NCI-H1436 treated with DMSO at 0.1 percent for 48 hours (cell line): ENCODE data around the gene GNS.
"Not testable (repeated sequence)": the region's sequence is repeated elsewhere in the genome, so short reads cannot be mapped to it uniquely, and the experiment has no call there.

Source experiments
- DNase-seq: peaks from one replicate; lab custom pipeline; 2025; lab: John Stamatoyannopoulos, UW

The GNS gene

DNA sequence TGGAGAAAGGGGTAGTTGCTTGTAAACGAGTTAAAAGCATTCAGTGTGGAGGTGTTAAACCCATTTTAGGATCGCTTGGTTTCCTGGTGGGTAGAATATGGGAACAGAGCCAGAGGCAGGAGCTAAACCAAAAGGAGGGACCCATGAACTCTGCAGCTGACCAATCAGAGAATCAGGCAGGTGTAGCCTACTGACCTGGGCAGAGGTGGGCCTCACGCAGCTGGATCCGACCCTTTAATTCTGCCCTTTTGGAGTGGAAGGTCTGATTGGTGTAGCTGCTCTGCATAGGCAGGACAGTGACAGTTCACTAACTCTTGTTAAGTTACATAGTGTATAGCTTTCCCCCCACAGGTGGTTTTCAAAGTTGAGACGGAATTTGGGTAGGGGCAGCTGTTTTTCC is 63.7 kb downstream of the GNS start:
- no peak for DNase-seq

DNA sequence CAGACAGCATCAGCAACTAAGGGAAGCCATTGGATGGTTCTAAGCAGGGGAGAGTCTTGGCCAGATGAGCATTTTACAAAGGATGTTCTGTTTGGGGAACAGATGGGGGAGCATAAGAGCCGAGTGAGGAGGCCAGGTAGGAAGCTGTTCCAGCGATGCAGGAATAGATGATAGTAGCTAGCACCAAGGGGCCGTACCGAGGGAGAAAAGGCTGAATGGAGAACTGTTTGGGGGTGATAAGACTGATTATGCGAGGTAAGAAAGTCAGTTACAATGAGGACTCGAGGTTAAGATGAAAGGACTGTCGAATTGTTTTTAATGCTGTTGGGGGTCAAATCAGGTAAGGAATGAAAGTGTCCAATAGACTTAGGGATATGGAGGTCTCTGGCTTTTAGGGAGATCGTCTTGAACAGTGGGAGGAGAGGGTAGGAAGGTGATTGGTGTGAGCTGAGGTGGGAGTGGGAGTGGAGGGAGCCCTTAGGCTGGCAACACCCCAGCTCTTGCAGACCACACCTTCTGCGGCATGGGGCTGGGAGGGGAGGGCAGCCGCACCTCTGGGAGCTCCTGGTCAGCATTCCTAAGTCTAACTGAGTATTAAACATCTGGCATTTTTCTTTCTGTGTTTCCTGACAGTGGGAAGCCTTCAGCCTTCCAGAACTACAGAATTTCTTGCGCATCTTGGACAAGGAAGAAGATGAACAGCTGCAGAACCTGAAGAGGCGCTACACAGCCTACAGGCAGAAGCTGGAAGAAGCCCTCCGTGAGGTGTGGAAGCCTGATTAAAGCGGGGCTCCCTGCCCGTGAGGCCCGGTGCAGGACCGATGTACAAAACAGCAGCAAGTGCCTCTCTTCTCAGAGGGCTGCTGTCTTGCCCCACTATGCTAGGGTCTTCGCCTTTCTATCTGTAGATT is 64.8 kb downstream of the GNS start:
- no peak for DNase-seq

- DNase-seq, result no peak
Observed at GRCh38 chr12:64691795-64692583, 67.2 kb downstream of the GNS start.

DNA sequence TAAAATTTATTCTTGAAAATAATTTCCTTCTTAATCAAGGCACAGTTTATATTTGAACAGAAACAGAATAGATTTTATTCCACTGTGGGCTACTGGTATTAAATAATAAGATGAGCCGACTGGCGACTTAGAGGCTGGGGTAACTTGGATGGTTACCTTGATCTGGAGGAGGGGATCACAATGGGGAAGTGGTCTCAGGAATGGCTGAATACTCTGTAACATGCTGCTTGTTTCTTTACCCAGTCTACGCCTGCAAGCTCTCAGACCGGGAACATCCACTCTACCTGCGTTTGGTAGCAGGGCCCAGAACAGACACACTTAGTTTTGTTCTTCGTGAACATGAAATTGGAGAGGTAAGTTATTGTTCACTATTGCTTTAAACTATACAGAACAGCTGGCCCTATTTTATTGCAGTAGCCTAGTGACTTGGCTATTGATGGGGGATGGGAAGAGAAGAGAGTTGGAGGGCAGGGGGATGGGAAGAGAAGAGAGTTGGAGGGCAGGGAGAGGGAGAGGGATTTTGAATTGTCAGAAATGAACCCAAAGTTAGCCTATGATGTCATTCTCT is 67.9 kb downstream of the GNS start:
- no peak for DNase-seq

DNA sequence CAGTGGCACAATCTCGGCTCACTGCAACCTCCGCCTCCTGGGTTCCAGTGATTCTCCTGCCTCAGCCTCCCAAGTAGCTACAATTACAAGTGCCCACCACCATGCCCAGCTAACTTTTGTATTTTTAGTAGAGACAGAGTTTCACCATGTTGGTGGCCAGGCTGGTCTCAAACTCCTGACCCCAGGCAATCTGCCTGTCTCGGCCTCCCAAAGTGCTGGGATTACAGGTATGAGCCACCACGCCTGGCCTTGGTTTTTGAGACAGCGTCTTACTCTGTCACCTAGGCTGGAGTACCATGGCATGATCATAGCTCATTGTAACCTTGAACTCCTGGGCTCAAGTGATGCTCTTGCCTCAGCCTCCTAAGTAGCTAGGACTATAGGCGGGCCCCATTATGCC is 69.0 kb downstream of the GNS start:
- DNase-seq, result not testable (repeated sequence)

DNA sequence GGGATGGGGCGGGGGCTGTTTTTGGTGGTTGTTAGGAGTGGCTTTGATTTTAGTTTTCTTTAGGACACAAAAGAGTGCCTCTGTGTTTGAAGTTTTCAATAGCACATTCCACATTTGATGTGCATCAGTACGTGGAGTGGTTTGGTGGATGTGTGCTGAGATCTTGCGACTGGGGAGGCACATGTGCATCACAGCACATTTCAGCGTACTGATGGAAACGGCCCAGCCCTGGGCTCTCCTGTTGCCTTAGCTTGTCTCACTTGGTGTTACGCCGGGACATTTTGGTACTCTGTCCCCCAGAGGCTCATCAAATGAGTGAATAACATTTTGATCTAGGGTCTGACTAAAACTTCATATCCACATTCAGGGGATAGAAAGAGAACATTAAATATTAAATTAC is 70.5 kb downstream of the GNS start:
- no peak for DNase-seq

DNA sequence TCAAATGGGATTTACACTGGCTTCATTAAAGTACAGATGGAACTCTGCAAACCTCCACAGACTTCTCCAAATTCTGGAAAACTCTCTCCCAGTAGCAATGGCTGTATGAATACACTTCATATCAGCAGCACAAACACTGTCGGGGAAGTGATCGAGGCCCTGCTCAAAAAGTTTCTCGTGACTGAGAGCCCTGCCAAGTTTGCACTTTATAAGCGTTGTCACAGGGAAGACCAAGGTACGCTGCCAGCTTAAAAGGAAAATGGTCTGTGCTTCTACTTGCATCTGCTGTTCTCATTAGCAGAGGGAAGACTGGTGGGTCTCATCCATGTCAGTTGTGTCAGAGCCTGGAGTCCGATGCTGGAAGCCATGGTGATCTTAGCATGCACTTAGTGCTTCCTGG is 71.0 kb downstream of the GNS start:
- DNase-seq, result no peak

DNA sequence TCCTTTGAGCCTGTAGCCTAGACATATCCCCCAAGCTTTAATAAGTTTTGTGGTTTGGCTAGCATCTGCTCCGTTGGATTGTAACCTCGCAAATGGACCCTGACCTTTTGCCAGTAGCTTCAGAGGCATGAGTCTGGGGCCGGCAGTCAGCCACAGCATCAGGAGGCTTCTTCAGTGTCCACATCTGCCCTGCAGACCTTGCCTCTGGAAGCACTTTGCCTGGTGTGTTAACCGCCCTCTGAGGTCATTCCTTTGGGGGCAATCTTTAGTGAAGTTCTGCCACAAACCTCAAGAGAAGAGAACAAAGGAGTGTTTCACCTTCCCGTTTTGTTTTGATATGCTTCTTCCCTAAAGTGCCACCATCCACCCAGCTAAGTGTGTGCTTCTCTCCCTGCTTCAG is 71.4 kb downstream of the GNS start:
- DNase-seq, result no peak

- no peak for DNase-seq
Observed at GRCh38 chr12:64685605-64686004, 73.6 kb downstream of the GNS start.

GRCh38 chr12:64685050-64685449 is 74.2 kb downstream of the GNS start:
- no peak for DNase-seq

- no peak for DNase-seq
Observed at GRCh38 chr12:64683816-64684543, 75.2 kb downstream of the GNS start.

DNA sequence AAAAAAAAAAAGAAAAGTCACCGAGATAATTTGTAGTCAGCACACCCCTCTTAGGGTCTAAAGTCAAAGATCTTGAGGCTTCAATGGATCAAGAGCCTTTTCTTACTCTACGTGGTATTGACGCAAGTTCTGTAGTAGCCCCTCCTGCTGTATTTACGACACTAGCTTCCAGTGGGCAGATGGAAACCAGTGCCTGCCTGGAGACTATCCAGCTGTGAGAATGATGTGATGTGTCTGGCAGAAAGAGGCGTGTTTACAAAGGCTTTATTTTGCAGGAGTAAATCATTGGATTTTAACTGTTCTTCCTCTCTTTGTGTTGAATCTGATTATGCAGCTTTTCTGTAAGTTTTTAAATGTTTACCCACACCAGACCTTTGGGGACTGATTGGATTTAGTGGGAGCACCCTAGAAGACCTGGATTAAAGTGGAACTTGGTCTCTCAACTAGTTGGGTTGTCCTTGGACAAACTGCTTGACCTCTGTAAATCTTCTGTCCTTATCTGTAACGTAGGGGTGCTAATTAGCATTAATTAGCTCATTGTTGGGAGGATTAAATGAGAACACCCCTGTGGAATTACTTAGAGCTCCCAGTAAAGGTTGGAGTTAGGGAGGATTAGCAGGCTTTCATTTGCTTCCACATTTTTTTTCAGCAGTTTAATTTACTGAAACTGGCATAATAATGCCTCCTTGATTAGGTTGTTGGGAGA is 76.5 kb downstream of the GNS start:
- no peak for DNase-seq

DNA sequence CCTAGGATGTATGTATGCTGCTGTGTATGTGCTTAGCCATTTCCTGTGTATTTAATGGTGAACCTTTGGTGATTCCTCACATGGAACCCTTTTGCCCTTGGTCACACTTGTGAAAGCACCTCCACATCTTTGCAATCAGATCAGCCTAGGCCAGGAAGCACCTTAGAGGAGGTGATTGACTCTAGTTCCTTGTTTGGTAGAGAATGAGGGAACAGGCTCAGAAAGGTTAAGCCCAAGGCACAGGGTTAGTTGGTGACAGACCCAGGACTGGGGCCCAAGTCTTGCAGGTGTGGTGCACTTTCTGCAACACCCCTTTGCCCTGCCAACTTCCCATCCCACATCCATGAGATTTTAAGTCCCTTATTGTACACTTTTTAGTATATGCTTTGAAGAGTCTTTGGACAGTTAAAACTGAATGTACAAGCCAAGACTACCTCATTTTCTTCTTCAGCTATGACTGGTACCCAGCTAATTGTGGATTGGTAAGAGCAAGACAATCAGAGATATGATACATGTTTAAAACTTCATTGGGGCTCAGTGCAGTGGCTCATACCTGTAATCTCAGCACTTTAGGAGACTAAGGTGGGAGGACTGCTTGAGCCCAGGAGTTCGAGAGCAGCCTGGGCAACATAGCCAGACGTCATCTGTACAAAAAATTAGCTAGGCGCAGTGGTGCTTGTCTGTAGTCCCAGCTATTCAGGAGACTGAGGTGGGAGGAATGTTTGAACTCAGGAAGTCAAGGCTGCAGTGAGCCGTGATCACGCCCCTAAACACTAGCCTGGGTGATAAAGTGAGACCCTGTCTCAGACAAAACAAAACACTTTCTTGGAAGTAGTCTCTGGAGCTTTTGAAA is 77.8 kb downstream of the GNS start:
- DNase-seq, result no peak

DNA sequence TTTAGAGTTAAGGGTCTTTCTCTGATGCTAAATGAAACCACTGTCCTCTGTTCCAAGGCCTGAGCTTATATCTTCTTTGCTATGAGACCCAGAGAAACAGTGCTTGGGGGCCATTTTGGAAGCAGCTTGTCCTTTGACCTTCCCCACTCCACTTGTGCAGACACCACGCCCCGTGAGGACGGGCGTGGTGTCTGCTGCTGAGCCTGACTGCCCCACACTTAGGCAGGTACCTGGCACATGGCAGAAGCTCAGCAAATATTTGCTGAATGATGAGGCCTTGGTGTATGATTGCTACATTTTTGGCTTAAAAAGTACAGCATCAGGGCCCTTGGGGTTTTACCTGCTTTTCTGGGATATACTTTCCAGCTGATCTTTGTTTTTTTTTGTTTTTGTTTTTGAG is 79.0 kb downstream of the GNS start:
- DNase-seq, result no peak

DNA sequence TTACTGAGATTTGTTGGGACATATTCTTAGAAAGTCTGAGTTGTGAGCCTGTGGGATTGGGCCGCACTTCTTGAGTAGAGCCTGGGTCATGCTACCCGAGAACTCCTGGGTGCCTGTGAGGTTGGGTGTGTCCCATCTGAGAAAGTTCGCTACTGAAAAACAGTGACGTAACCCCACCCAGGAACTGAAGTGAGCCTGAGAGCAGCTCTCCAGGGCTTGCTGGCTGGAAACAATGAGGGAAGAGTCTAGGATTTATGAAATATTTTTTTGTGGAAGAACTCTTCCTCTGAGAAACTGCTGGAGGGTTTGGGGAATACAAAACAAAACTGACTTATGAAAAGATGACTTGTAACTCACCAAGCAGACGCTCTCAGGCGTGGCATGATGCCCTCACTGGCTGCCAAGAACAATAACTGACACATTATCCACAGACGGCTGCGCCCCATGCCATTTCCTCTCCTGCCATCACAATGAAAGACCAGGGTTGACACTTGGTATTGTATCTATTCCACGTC is 79.7 kb downstream of the GNS start:
- no peak for DNase-seq

- no peak for DNase-seq
Observed at GRCh38 chr12:64678835-64679234, 80.4 kb downstream of the GNS start.

- no peak for DNase-seq
Observed at GRCh38 chr12:64678248-64678647, 81.0 kb downstream of the GNS start.

DNA sequence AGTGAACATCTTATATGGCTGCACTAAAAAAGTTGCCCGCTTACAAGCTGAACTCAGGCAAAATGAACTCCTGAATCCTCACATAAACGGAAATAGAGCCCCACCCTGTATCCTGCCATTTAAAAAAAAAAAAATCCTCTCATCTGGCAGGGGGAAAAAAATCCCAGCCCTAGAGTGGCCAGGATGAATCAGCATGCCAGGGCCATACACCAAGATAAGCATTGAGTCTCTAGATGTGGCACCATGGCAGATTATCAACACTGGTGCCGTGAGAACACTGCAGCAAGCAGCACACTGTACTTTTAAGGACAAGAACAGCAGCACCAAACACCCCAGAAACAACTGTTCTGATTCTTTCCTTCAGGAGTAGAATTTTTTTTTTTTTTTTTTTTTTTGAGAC is 83.4 kb downstream of the GNS start:
- DNase-seq, result no peak

GRCh38 chr12:64674367-64674922 is 84.8 kb downstream of the GNS start:
- DNase-seq, result no peak
